Stomach (tissue), 9 donors: Measurements from ENCODE around the gene KRT5. TPM values are rescaled to one million over a fixed set of nuclear protein-coding genes. Genes with fewer than 3 reads are reported as not detected.

Experiments used
- DNase-seq, 2 donors: peaks; one replicate each; pipeline versions ENCODE4 v3.0.0 to v3.0.0-alpha.2; 2013 to 2019
- H3K27ac ChIP-seq, 5 donors: fragments of 200-600 bp in 4 of 5; sonication (generic) in 4 of 5; one replicate each; pipeline ENCODE4 v1.5.1; 2013 to 2019; ENCODE audit warnings: mild to moderate bottlenecking in 1 of 5, moderate library complexity in 1 of 5
- H3K27me3 ChIP-seq, 3 donors: fragments of 200-600 bp; sonication (generic); one replicate each; pipeline ENCODE4 v1.5.1; 2017 to 2019; ENCODE audit warnings: mixed run types in 1 of 3
- H3K36me3 ChIP-seq, 4 donors: fragments of 200-600 bp; sonication (generic); 1 replicate in 3 of 4; 2 replicates in 1 of 4; pipeline ENCODE4 v1.5.1; 2016 to 2019
- H3K4me1 ChIP-seq, 4 donors: fragments of 200-600 bp; sonication (generic); one replicate each; pipeline ENCODE4 v1.5.1; 2016 to 2019
- H3K4me3 ChIP-seq, 4 donors: fragments of 200-600 bp; sonication (generic) in 3 of 4; one replicate each; pipeline ENCODE4 v1.5.1; 2016 to 2019; ENCODE audit warnings: mild to moderate bottlenecking in 1 of 4
- H3K9me3 ChIP-seq, 4 donors: fragments of 200-600 bp; sonication (generic); one replicate each; pipeline ENCODE4 v1.5.1; 2016 to 2019
- EP300 ChIP-seq: sonication (generic); formaldehyde crosslinking; IDR thresholded peaks from one replicate; pipeline ENCODE4 v1.6.1; 2017; ENCODE audit warnings: antibody characterized with exemption
- POLR2A ChIP-seq, 4 donors: fragments of 450-650 bp; IDR thresholded peaks; one replicate each; pipeline ENCODE4 v1.6.1; 2016; ENCODE audit warnings: antibody characterized with exemption in 4 of 4, control low read depth in 2 of 4, mild to moderate bottlenecking in 1 of 4, moderate library complexity in 1 of 4
- POLR2AphosphoS5 ChIP-seq, 3 donors: sonication (generic); formaldehyde crosslinking; IDR thresholded peaks; one replicate each; pipeline ENCODE4 v1.6.1; 2016; ENCODE audit warnings: antibody characterized with exemption in 3 of 3
- whole genome bisulfite sequencing, 5 donors: extraction: QIAGEN DNeasy Blood & Tissue Kit in 3 of 5; methylation state at CpG; one replicate each; pipeline versions ENCODE4 v1.1.5 to v1.1.7; 2013 to 2018; 5-methylcytosine and 5-hydroxymethylcytosine counted together
- intact Hi-C: fragments of 100-400 bp; cut with DNase I; formaldehyde crosslinking; loops from one replicate; pipeline ENCODE4 v1.15.1; 2023; ENCODE audit warnings: low total_unique reads
- polyA plus RNA-seq, 3 donors: library from polyadenylated mRNA; stranded (reverse); fragments of 200-250 nt; gene quantifications; one replicate each; pipeline ENCODE4 v1.2.3, GENCODE V29; 2013
- total RNA-seq, 5 donors: library from RNA; depleted of rRNA; stranded (reverse); fragments of >200 nt; gene quantifications; one replicate each; pipeline versions ENCODE4 v1.1.0 to v1.2.3, GENCODE V29; 2014 to 2016
- TF ChIP-seq, protein P1 (sequence below), 7 experiments: fragments of 450-650 bp in 4 of 7; fragments of 200-600 bp in 3 of 7; sonication (generic) in 3 of 7; IDR thresholded peaks; one replicate each; pipeline ENCODE4 v1.5.1; 2016 to 2019; ENCODE audit warnings: antibody characterized with exemption in 7 of 7, control low read depth in 2 of 7, mild to moderate bottlenecking in 1 of 7
- donor health status: healthy with polysubstance abuse.
- donor health status: Bipolar disorder and iron deficiency.
- donor health status: healthy.

The KRT5 gene
- total and polyA plus RNA-seq, 8 donors, result 0.89 to 2,165 (median 9.6) TPM; not detected in 4

DNA sequence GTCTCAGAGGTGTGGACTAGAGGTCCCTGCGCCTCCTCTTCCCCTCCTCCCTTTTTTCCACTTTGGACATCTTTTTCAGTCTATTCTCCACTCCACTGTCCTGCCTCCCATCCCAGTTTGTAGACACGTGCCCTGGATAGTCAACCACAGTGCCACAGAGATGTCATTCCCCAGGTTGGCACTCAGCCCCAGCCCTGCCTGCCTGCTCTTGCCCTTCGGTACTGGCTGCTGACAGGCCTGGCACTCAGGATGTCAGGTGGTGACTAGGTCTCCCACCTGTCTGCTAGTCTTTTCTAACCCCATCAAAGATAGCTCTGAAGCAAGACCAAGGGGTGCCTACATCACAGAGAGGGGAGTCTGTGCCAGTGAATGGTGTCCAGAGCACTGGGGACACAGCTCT is 16.9 kb upstream of the KRT5 start:
- TF ChIP-seq, protein P1, sequence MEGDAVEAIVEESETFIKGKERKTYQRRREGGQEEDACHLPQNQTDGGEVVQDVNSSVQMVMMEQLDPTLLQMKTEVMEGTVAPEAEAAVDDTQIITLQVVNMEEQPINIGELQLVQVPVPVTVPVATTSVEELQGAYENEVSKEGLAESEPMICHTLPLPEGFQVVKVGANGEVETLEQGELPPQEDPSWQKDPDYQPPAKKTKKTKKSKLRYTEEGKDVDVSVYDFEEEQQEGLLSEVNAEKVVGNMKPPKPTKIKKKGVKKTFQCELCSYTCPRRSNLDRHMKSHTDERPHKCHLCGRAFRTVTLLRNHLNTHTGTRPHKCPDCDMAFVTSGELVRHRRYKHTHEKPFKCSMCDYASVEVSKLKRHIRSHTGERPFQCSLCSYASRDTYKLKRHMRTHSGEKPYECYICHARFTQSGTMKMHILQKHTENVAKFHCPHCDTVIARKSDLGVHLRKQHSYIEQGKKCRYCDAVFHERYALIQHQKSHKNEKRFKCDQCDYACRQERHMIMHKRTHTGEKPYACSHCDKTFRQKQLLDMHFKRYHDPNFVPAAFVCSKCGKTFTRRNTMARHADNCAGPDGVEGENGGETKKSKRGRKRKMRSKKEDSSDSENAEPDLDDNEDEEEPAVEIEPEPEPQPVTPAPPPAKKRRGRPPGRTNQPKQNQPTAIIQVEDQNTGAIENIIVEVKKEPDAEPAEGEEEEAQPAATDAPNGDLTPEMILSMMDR (IDR thresholded peaks at IDR 0.05), result no peak
- TF ChIP-seq POLR2AphosphoS5 (IDR thresholded peaks at IDR 0.05), result no peak
- no peak for TF ChIP-seq EP300
- no peak for TF ChIP-seq POLR2A (IDR thresholded peaks at IDR 0.05)
- H3K4me3 ChIP-seq, result no peak overlapping the region
- no peak for DNase-seq
- no peaks in the 10 kb centered on the region for H3K9me3 ChIP-seq
- no peaks in the 10 kb centered on the region for H3K27me3 ChIP-seq
- no peaks in the 10 kb centered on the region for H3K36me3 ChIP-seq
- H3K27ac ChIP-seq, result no peak overlapping the region
- peaks cover 7 to 21% (median 9%) of the 10 kb centered on the region in 4 donors for H3K4me1 ChIP-seq
- intact Hi-C loops, result no loop called here
- 65 to 75% (median 72%) methylated on average over 3 of the region's 3 CpGs for WGBS, 5 donors

DNA sequence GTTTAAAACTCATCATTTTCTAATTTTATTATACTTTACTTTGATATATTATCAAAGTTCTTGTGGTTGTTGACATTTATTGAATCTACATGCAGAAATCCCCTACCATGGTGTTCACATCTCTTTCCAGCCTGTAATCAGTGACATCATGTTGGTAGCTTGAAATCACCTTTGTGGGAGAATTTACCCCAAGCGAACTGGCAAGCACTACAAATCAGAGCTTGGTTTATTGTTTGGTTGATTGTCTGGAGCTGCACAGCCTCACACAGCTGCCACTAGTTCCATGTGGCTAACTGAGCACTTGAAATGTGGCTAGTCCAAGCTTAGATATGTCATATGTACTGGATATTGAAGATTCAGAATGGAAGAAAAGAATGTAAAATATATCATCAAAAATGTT is 15.4 kb upstream of the KRT5 start:
- DNase-seq, result no peak
- no peaks in the 10 kb centered on the region for H3K27me3 ChIP-seq
- H3K9me3 ChIP-seq, result no peaks in the 10 kb centered on the region
- no peak for TF ChIP-seq POLR2AphosphoS5 (IDR thresholded peaks at IDR 0.05)
- no peak for TF ChIP-seq POLR2A (IDR thresholded peaks at IDR 0.05)
- no peak for TF ChIP-seq EP300
- TF ChIP-seq, protein P1 (IDR thresholded peaks at IDR 0.05), result no peak
- H3K36me3 ChIP-seq, result no peaks in the 10 kb centered on the region
- 0 to 82% (median 45%) methylated on average over 1 of the region's 1 CpG for WGBS, 5 donors
- no peak overlapping the region for H3K27ac ChIP-seq
- no peak overlapping the region for H3K4me3 ChIP-seq
- intact Hi-C loops, result no loop called here
- H3K4me1 ChIP-seq, result peaks cover 7 to 21% (median 9%) of the 10 kb centered on the region in 4 donors

DNA sequence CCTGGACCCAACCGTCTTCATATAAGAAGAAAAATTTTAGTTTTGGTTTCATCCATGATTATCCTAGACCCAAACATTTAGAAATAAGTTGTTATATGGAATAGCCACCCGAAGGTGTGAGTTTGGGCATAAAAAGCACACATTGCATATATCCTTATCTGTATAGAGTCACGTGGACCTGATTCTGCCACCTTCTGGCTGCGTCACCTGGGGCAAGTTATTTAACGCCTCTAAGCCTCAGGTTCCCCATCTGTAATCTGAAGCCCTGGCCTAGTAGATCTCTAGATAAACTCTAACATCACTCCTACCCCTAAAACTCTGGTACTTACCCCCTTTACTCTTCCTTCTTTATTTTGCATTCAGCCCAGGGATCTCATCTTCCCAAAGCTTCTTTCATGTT is 14.3 kb upstream of the KRT5 start:
- 43 to 78% (median 73%) methylated on average over 5 of the region's 5 CpGs for WGBS, 5 donors

DNA sequence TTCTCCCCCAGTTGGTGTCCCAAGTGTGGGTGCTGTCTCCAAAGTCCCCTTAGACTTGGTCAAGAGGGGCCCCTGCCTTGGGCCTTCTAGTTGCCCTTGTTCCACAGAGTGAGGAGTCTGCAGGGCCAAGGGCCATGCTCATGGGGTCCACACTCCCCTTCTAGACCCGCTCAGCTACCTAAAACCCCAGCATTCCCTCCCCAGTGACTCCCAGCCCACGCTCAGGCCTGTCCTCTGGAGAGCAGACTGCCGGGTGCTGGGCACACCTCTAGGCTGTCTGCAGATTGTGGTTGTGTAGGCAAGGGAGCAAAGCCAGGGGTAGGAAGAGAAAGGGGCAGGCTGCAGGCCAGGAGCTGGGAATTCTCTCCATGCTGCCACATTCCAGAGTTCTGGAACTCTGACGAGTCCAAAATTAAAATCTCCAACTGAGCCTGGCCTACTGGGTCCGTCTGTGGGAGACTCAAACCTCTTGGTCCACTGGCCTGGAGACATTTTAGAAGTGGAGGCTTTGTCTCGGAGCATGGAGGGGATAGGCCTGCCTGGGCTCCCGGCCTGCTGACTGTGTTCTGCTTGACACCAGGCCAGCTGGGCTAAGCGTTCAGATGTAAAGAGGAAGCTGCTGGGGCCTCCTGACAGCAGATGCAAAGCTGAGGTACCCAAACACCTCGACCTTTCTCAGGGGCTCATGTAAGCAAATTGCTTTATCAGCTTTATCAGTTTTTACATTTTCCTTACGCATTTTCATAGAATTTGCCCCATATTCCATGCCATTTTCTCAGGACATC is 13.7 kb upstream of the KRT5 start:
- no peak for TF ChIP-seq POLR2A (IDR thresholded peaks at IDR 0.05)
- TF ChIP-seq, protein P1 (IDR thresholded peaks at IDR 0.05), result no peak
- TF ChIP-seq POLR2AphosphoS5 (IDR thresholded peaks at IDR 0.05), result no peak
- peaks cover 0 to 13% (median under 1%) of the 10 kb centered on the region in 4 donors for H3K4me1 ChIP-seq
- no peak overlapping the region for H3K27ac ChIP-seq
- intact Hi-C loops, result no loop called here
- WGBS, 5 donors, result 72 to 79% (median 78%) methylated on average over 9 to 10 of the region's 10 CpGs
- H3K36me3 ChIP-seq, result no peaks in the 10 kb centered on the region
- H3K4me3 ChIP-seq, result no peak overlapping the region
- no peaks in the 10 kb centered on the region for H3K9me3 ChIP-seq
- no peak for DNase-seq
- no peaks in the 10 kb centered on the region for H3K27me3 ChIP-seq

More for the DNA sequence above, 14.3 kb upstream of the KRT5 start:
- H3K27ac ChIP-seq, result no peak overlapping the region
- no peaks in the 10 kb centered on the region for H3K36me3 ChIP-seq
- H3K4me1 ChIP-seq, result peaks cover under 1 to 19% (median 6%) of the 10 kb centered on the region in 4 donors
- intact Hi-C loops, result no loop called here
- H3K27me3 ChIP-seq, result no peaks in the 10 kb centered on the region
- TF ChIP-seq POLR2AphosphoS5 (IDR thresholded peaks at IDR 0.05) (no peak), EP300 (no peak), POLR2A (IDR thresholded peaks at IDR 0.05) (no peak)
- TF ChIP-seq, protein P1 (IDR thresholded peaks at IDR 0.05), result no peak
- no peak overlapping the region for H3K4me3 ChIP-seq
- no peaks in the 10 kb centered on the region for H3K9me3 ChIP-seq
- no peak for DNase-seq
